OCI-LY1 (cell line): Measurements from ENCODE around the gene EDC3.

Experiments used
- CTCF ChIP-seq: fragments of 200-600 bp; sonication (generic), shearing (Covaris generic); IDR thresholded peaks from 2 replicates; pipeline ENCODE4 v1.5.1; 2017; ENCODE audit warnings: mild to moderate bottlenecking, antibody characterized with exemption, low read length, moderate library complexity, mixed read lengths
- EZH2 ChIP-seq: fragments of 200-600 bp; sonication (generic), shearing (Covaris generic); IDR thresholded peaks from 2 replicates; pipeline ENCODE4 v1.8.0; 2017; ENCODE audit warnings: borderline replicate concordance, mixed run types, mild to moderate bottlenecking, antibody characterized with exemption, low read length, moderate library complexity, mixed read lengths

GRCh38 chr15:74676801-74677200 is 19.0 kb downstream of the EDC3 start:
- TF ChIP-seq CTCF (no peak), EZH2 (no peak)
